D721Med (cell line): ENCODE data around the gene NUP50.

Source experiments
- DNase-seq: peaks from one replicate; pipeline ENCODE4 v3.0.0; 2011; ENCODE audit warnings: low spot score; ENCODE audit not compliant: insufficient read length
- FAIRE-seq: peaks from 2 replicates; lab custom pipeline; 2011; peaks lifted over from hg19 to GRCh38; lab: Jason Lieb, UNC
- CTCF ChIP-seq: IDR thresholded peaks from 2 replicates; pipeline ENCODE4 v1.5.1; 2012; ENCODE audit warnings: mild to moderate bottlenecking, control low read depth; ENCODE audit not compliant: insufficient read depth; ENCODE audit errors: missing control alignments

Gene NUP50

DNA sequence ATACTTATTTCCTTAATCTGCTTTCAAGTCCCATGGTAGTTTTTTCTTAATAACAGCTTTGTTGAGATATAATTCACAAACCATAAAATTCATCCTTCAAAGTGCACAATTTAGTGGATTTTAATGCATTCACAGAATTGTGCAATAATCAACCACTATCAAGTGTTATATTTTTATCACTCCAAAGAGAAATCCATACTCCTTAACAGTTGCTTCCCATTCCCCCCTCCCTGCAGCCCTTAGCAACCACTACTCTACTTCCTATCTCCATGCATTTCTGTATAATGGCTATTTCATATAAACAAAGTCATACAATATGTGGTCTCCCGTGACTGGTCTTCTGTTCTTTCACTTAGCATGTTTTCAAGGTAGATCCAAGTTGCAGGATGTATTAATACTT is 18.8 kb upstream of the NUP50 start:
- no peak for DNase-seq
- no peak for TF ChIP-seq CTCF
- FAIRE-seq, result no peak

DNA sequence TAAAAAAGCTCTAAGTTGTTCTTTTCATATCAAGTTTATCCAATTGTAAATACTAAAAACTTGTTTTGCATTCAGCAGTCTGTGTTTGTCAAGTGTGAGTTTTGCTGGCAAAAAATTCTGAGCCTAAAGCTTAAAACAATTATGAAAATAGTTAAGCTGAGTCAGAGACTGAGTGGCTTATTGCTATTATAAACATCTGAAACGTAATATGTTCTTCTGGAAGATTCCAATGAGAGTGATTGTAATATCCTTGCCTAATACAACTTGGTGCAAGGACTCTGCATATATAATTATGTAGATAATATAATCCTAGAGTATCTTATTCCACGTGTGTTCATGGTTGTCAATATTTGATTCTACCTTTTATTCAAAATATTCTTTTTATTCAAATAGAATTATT is 14.1 kb upstream of the NUP50 start:
- DNase-seq, result no peak
- TF ChIP-seq CTCF, result no peak
- no peak for FAIRE-seq

GRCh38 chr22:45150139-45150538 is 13.6 kb upstream of the NUP50 start:
- DNase-seq (no peak), FAIRE-seq (no peak)
- TF ChIP-seq CTCF, result no peak

DNA sequence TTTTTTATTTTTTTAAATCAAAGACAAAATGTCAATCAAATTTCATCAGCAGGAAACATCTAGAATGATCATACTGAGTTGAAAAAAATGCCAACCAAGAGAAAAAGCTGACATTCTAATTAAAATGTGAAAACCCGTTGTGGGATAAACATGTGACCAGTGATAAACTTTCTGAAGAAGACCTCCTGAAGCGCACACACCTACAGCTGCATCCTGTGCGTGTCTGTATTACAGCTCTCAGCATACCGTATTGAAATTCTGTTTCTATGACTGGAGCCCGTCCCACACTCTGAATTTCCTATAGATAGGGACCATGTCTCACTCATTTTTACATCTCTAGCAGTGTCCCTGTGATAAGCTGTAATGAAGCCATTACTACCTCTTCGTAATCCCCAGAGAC is 12.2 kb upstream of the NUP50 start:
- FAIRE-seq, result no peak
- TF ChIP-seq CTCF, result no peak
- DNase-seq, result no peak

DNA sequence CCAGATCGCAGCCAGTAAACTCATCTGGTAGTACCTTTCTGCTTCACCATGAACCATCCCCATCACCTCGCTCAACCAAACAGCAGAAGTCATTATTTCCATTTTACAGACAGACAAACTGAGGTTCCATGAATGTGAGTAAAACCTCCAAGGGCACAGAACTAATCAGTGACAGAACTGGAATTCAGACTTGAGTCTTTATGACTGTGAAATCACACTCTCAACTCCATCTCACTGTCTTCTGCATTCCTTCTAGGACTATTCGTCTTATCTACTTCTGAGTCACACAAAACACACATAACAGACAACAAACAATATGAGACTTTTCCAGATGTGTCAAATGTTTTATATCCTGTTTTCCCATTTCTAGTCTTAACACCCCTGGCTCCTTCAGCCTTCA is 9.3 kb upstream of the NUP50 start:
- no peak for FAIRE-seq
- no peak for DNase-seq
- TF ChIP-seq CTCF, result no peak

- TF ChIP-seq CTCF, result no peak
- FAIRE-seq, result no peak
- DNase-seq, result no peak
Measured at GRCh38 chr22:45155050-45155840, 8.5 kb upstream of the NUP50 start.

DNA sequence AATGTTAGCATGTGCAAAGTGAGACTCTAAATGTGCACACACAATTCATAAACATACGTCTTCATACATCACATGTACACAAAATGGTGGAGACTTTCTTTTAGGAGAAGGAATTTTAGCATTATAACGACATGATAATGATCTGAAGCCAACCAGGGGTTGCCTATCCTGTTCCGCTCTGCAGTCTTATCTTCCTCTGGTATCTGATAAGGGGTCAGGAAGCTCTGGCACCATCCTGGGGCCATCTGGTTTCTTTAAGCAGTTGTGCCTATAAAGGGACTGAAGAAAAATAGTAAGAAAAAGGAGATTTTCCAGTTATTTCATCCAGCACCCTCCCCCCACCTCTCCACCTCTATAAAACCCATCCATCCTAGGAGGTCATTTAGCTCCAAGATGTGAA is 5.8 kb upstream of the NUP50 start:
- no peak for TF ChIP-seq CTCF
- no peak for DNase-seq
- FAIRE-seq, result no peak
